GM19395 (cell line): ENCODE results near the gene NRIP2.
A peak's percentile ranks its signal among the peaks of the same experiment; 100 is the strongest.
"Not testable (repeated sequence)": the region's sequence is repeated elsewhere in the genome, so short reads cannot be mapped to it uniquely, and the experiment has no call there.

Source experiments
- ATAC-seq: cut with Tn5 transposase; IDR thresholded peaks from one replicate; pipeline ENCODE4 v1.9.1; 2021; ENCODE audit warnings: mild to moderate bottlenecking, moderate library complexity; ENCODE audit not compliant: unreplicated experiment

NRIP2 gene, protein sequence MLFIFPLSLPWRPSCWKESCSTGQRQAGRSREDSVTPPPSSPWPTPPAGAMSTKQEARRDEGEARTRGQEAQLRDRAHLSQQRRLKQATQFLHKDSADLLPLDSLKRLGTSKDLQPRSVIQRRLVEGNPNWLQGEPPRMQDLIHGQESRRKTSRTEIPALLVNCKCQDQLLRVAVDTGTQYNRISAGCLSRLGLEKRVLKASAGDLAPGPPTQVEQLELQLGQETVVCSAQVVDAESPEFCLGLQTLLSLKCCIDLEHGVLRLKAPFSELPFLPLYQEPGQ

DNA sequence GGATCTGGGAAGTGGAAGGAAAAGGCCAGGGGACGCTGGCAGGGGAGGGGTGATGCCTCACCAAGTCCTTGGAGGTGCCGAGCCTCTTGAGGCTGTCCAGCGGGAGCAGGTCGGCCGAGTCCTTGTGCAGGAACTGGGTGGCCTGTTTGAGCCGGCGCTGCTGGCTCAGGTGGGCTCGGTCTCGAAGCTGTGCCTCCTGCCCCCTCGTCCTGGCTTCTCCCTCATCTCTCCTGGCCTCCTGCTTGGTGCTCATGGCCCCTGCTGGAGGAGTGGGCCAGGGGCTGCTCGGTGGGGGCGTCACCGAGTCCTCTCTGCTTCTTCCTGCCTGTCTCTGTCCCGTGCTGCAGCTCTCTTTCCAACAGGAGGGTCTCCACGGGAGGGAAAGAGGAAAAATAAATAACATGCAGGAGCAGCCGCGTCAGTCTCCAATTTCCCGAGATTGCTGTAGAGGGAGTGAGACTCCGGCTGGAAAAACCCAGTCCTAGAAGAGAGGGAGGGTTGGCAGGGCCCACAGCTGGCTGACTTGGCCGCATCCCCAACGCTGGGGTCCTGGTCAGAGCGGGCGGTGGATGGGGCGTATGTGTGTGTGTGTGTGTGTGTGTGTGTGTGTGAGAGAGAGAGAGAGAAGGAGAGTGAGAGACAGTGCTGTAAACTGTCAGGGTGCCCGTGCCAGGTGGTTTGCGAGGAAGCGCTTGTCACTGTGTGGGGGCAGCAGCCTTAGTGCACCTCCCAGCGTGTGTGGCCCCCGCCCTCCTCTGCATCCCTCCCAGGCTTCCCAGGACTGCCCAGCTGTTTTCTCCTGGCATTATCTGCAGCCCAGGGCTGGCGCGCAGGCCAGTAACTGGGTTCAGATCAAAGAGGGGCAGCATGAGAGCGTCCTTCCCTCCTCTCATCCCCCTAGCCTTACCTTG, at the start of gene NRIP2:
Gene NRIP2, minus strand, starts transcription at position 455 of the 911 bp plus-strand sequence. Its CDS starts 52 bp downstream, at position 403.
- ATAC-seq, result no peak

DNA sequence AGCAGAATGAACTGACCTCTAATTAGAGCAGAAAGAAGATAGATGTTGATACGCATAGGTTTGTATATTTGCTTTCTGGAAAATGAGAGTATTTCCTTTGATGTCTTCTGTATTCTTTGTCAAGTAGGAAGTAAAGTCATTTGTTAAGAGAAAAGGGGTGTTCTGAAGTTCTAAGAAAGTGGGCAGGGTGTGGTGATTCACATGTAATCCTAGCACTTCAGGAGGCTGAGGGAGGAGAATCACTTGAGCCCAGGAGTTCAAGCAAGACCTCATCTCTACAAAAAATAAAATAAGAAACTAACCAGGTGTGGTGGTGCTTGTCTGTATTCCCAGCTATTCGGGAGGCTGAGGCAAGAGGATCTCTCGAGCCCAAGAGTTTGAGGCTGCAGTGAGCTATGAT, 45.0 kb upstream of the NRIP2 start:
- no peak for ATAC-seq

DNA sequence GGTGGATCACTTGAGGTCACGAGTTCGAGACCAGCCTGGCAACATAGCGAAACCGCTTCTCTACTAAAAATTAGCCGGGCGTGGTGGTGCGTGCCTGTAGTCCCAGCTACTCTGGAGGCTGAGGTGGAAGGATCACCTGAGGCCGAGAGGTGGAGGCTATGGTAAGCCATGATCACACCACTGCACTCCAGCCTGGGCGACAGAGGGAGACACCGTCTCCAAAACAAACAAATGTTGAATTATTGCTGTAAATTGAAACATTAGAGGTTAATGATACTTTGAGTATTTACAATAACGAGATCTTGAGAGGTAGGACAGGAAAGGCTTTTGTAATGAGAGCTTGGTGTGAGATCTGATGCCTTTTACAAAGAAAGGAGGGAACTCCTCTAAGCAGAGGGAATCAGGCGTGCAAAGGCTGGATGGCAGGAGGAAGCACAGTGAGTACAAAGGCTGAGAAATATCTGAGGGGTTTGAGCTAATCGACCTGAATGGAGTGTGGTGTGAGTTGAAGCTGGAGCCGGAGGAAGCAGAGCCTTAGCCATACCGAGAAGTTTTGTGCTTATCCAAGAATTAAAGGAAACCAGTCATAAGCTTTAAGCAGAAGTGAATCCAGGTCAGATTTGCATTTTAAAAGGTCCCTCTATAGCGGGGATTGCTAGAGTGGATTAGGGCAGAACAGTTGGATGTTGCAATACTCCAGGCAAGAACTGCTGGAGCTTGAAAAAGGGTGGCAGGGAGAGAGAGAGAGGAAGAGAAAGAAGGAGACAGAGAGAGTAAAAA, 43.3 kb upstream of the NRIP2 start:
- no peak for ATAC-seq

DNA sequence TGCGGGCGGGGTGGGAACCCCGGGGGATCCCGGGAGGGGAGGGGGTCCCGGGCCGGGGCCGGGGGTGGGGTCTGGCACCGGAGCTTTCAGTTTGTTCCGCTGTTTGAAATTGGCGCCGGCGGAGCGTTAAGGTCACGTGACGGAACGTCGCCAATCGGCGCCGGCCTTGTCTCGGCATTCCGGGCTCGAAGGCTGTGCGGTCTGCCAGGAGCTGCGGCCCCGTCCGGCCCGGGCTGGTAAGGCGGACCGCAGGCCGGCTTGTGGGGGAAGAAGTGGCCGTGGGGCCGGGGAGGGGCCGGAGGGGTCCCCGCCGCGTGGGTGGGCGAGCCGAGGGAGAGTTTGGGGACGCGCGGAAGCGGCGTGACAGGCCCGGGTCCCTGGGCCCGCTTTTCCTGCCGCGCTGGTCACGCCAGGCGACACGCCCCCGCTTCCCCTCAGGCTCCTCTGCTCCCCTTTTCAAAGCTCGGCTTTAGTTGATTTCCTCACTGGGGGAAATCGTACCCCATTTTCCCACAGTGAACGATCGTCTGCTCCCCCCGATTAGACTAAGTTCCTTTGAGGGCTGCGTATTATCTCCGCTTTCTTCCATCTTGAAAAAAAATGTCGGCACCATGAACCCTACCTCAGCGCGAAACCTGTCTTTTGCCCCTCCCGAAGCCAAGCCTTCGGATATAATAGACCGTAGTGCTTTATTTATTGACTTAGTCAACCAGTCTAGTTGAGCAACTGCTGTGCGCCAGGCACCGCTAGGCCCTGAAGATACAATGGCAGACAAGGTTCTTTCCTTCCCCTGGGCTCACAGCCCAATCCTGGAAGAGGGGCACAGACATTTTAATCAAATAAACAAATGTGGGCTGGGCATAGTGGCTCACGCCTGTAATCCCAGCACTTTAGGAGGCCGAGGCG, 42.5 kb upstream of the NRIP2 start, which contains the start of the genes FOXM1 and RHNO1:
Gene FOXM1, minus strand, starts transcription at position 128 of the 906 bp plus-strand sequence. CDS start 2,696 bp downstream, outside the sequence.
Gene RHNO1, plus strand, starts transcription at position 177 of the 906 bp plus-strand sequence. CDS start 8,144 bp downstream, outside the sequence.
- ATAC-seq, result peak; percentile 73

DNA sequence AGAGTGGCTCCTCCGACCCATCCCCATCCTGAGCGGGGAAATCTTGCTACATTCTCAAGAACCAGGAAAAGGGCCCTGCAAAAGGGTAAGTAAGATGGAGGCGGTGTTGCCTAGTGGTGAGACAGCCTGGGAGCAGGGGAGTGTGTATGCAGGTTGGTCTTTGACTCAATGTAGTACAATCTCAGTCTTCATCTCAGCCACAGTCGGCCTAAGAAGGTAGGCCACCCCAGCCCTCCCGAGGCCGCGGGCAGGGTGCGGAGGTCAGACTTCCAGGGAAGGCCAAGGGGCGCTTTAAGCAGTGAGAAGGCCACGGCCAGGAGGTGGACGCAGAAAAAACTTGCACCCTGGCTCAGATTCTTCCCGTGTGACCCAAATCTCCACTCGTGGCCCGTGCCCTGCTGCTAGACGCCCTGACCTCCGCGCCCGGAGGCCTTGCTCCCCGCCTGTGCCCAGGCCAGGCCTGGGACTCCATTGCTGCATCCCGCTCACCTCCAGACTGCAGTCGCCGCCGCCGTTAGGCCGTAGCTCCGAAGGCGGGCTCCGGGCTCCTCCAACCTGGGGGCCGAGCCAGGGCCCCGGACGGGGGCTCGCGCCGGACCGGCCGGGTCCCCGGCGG, 41.7 kb upstream of the NRIP2 start:
- ATAC-seq, result peak; percentile 48

DNA sequence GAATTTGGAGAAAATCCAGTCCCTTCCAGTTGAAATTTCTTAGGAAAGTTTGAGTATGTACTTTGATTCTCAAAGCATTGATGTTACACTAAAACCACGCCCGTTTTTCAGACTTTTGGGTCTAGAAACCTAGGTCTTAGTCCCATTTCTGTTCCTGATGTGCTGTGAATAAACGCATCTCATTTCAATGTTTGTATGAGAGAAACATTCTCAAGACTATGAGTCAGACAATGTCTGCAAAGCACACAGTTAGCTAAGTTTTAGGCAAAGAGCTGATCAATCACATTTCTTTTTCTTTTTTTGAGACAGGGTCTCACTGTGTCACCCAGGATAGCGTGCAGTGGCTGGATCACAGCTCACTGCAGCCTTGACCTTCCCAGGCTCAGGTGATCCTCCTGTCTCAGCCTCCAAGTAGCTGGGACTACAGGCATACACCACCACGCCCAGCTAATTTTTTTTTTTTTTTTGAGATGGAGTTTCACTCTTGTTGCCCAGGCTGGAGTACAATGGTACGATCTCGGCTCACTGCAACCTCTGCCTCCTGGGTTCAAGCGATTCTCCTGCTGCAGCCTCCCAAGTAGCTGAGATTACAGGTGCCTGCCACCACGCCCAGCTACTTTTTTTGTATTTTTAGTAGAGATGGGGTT, 34.3 kb upstream of the NRIP2 start:
- ATAC-seq, result not testable (repeated sequence)

DNA sequence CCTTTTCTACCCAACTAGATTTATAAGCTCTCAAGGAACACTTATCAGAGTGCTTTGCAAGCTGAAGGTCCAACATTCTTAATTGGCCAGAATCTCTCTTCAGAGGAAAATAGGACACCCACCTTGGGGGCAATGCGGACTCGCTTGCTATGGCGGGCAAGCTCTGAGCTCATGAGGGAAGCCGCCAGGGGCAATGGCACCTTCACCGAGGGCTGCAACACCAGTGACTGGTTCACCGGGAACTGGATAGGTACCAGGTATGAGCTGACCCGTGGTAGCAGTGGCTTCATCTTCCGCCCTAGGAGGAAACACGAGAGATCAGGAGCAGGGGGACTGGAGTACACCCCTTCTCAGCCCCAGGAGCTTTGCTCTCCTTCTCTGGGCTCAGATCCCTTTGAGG, 29.4 kb upstream of the NRIP2 start:
- no peak for ATAC-seq

DNA sequence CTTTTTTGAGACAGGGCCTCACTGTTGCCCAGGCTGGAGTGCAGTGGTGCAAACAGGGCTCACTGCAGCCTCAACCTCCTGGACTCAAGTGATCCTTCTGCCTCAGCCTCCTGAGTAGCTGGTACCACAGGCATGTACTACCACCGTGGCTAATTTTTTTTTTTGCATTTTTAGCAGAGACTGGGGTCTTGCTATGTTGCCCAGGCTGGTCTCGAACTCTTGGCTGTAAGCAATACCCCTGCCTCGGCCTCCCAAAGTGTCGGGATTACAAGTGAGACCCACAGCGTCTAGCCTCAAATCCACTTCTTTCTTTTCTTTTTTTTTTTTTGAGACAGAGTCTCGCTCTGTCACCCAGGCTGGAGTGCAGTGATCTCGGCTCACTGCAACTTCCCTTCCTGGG, 28.6 kb upstream of the NRIP2 start:
- ATAC-seq, result not testable (repeated sequence)

DNA sequence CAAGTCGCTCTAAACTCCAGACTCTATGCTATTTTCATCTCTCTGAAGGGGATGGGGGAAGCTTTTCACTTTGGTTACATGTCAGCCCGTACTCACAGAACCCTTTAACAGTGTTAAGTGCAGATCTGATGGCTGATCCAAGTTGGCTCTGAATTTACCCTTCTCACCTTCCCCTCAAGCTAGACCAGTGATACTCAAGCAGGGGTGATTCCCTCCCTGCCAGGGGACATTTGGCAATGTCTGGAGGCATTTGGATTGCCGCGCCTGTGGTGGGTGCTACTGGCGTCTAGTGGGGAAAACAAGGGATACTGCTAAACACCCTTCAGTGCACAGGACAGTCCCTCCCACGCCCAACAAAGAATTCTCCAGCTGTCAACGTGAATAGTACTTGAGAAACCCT, 28.0 kb upstream of the NRIP2 start:
- ATAC-seq, result no peak

DNA sequence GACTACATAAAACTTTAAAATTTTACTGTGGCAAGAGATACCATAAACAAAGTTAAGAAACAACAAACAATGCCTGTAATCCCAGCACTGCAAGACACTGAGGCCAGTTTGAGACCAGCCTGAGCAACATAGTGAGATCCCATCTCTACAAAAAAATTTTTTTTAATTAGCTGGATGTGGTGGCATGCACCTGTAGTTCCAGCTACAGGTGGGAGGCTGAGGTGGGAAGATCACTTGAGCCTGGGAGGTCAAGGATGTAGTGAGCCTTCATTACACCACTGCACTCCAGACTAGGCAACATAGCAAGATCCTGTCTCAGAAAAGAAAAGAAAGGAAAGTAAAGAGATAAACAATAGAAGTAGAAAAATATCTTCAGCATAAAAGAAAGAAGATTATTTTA, 25.3 kb upstream of the NRIP2 start:
- no peak for ATAC-seq

DNA sequence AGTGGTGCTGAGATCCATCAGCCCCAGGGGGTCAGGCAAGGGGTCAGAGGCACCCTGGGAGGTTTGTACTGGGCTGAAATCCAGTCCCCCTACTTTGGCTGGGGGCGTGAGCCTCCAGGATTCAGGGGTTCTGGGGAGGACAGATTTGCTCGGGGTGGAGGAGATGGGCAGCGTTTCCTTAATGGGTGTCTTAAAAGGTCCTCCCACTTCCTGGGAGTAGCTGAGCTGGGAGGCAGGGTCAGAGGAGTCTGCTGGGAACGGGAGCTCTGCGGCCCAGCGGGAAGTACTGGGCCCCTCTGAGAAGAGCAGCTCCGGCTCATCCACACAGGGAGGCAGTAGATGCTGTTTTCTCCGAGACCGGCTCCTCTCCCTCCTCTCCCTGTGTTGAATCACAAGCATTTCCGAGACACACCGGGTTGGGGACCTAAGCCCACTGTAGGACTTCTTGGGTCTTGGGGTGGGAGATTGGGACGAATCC, 24.1 kb upstream of the NRIP2 start:
- ATAC-seq, result no peak

DNA sequence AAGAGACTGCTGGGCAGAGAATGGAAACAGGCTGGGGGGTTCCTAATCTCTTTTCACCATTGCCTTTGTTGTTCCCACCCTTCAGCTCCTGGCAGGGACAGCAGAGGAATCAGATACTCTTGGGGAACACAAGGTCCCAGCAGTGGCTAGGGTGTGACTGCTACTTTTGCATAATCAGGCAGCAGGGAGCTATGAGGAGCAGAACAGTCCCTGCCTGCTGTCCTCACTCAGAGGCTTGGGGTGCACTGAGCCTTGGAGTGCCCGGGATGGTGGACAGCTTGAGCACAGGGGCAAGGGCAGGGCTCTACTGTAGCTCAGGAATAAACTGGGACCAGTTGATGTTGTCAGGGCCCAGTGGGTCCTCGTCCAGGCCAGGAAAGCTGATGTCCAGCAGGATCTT, 23.5 kb upstream of the NRIP2 start:
- no peak for ATAC-seq

DNA sequence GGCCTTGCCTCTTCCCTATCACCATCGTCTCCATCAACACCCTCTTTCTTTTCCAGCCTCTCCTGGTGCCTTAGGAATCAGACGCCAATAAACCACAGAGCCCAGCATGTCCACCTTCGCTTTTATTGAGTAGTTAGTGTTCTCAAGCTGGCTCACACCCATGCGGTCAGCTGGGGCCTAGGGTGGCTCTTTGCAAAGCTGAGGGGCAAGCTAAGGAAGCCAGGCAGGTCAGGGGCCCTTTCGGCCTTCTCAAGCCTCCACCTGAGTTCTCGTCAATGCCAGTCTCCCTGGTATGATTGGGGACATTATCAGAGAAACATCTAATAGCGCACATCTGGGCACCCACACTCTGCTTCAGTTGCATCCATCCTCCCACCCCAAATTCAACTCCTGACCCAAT, 22.7 kb upstream of the NRIP2 start:
- no peak for ATAC-seq

DNA sequence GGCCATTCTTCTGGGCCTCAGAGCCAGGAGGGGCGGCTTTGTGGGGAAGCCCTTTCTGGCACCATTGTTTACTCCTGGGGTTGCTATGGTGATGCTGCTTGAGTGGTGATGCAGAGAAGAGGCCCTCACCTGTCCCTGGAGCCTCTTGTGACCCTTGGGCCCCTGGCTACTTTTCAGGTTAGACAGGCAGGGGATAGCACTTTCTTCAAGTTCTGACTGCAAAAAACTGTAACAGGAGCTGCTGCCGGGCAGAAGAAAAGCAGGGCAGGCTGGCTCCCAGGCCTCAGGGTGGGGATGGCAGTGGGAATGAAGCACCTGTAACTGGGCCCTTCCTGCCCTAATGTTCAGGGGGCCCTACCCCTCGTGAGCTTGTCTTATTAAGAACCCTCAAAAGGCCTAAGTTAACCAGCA, 22.2 kb upstream of the NRIP2 start, which contains the start of gene TEX52:
Gene TEX52, minus strand, starts transcription at position 19 of the 411 bp plus-strand sequence. Its CDS starts 13 bp downstream, at position 6.
- no peak for ATAC-seq

DNA sequence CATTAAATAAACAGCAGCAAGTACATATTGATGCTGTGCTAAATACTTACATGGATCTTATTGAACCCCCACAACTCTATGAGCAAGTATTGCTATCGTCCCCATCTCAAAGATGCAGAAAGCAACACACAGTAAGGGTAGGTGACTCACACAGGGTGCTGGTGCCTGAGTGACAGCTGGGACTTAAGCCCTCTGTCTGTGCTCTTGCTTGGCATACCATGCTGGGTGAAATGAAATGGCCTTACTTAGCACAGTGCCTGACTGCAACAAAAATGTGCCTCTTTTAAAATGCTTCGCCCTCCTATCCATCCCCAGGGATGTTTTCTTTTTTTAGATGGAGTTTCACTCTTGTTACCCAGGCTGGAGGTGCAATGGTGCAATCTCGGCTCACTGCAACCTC, 21.2 kb upstream of the NRIP2 start:
- no peak for ATAC-seq

DNA sequence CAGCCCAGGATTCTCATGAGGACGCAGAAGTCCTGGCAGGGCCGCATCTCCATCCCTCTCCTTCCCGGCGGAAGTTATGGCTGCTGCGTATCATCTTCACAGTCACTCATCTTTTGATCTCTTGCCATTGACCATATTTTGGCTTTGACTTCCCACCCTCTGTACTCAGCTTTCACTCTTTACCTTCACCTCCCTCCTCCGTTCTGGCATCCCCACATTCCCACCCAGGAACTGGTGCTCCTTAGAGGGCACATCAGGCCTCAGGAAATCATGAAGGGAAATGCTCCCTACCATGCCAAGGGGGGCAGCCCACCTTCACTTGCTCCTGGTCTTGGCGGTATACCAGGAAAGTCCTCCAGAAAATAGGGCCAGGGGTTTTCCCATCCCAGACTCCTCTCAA, 20.7 kb upstream of the NRIP2 start:
- ATAC-seq, result no peak

DNA sequence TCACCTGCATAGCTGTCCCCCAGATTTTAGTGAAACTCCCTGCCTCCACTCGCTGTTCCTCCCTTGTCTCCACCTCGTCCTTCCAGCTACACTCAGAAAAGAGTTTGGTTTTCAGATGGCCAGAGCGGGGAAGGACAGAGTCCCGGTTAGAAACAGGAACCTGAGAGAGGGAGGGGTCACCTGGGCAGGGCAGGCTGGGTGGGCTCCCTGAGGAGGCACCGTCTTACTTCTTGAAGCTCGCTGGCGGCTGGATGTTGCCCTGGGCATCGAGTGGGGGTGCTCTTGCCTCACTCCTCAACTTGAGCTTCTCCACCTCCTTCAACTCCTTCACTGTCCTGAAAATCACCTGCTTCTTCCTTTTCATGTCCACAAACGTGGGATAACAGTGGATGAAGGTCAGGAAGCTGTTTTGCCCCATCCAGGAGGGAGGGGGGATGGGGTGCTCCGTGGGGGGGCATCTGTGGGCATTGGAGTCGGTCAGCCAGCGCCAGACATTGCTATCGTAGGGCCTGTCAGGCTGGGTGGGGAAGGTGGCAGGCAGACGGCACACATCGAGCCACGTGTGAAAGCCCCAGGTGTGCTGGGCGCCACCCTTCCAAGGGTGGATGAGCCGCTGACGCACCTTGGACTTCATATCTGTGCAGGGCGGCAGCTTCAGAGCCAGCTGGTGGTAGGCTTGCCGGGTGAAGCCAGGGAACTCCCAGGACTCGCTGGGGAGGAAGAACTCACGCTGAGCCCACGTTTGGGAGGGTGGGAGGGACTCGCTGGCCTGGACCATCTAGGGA, 20.0 kb upstream of the NRIP2 start:
- no peak for ATAC-seq

DNA sequence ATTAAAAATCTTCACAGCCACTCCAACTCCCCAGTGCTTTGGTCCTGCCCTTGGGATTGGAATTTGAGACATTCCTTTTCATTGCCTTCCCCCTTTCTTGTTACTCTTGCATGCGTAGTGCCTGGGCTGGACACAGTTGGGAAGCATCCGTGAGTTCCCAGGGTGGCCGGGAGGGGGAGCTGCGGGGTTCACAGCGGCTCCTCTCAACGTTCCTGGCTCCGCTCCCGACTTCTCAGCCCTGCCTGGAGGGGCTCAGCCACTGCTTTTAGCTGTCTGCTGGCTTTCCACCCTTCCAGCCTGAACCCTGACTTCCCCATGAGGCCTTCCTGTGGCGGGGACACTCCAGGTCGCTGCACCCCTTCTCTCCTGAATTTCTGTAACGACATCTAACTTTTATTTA, 18.8 kb upstream of the NRIP2 start:
- ATAC-seq, result no peak
